Right lobe of liver (tissue), 4 donors: ENCODE data around the gene PTCHD4.

Experiments used
- CTCF ChIP-seq, 4 donors: fragments of 200-600 bp in 3 of 4; fragments of 450-650 bp in 1 of 4; IDR thresholded peaks; one replicate each; pipeline versions ENCODE4 v1.5.1 to v1.8.0; 2016 to 2022; ENCODE audit warnings: antibody characterized with exemption in 4 of 4, mild to moderate bottlenecking in 2 of 4
- POLR2A ChIP-seq: fragments of 450-650 bp; IDR thresholded peaks from one replicate; pipeline ENCODE4 v1.6.1; 2017; ENCODE audit warnings: antibody characterized with exemption, mild to moderate bottlenecking
- donor health status: DM: no; HTN: no; CAD: no.
- donor health status: DM: no; HTN: no; CAD: no.
- donor health status: DM: no; HTN: yes; CAD: no.

- TF ChIP-seq CTCF (IDR thresholded peaks at IDR 0.05) (no peak), POLR2A (no peak)
Measured at GRCh38 chr6:48135323-48136084, 24.5 kb upstream of the PTCHD4 start.
